ENCODE data around the gene PES1.
"Not testable (repeated sequence)": the region's sequence is repeated elsewhere in the genome, so short reads cannot be mapped to it uniquely, and the experiment has no call there.

The PES1 gene

GRCh38 chr22:30546616-30547015 is 45.1 kb downstream of the PES1 start, which contains the start of gene SEC14L6:
Gene SEC14L6, minus strand, starts transcription at chr22:30546741. Its CDS starts 59 bp downstream, at chr22:30546682.
- no peak for DNase-seq

- DNase-seq: no peak
These were observed 48.9 kb downstream of the PES1 start for GRCh38 chr22:30542811-30543188.

GRCh38 chr22:30541961-30542810 is 49.5 kb downstream of the PES1 start:
- no peak for DNase-seq

GRCh38 chr22:30541511-30541910 is 50.2 kb downstream of the PES1 start:
- DNase-seq: not testable (repeated sequence)

GRCh38 chr22:30539368-30539767 is 52.3 kb downstream of the PES1 start:
- no peak for DNase-seq

GRCh38 chr22:30538280-30538679 is 53.4 kb downstream of the PES1 start:
- DNase-seq: no peak

GRCh38 chr22:30537083-30537731 is 54.5 kb downstream of the PES1 start:
- no peak for DNase-seq

- DNase-seq: no peak
These were observed 56.5 kb downstream of the PES1 start for GRCh38 chr22:30535182-30535581.

GRCh38 chr22:30531651-30532608 is 59.8 kb downstream of the PES1 start:
- no peak for DNase-seq

- no peak for DNase-seq
These were observed 65.1 kb downstream of the PES1 start for GRCh38 chr22:30526656-30527055.

Measured in NCI-H446 treated with DMSO at 0.1 percent for 48 hours (cell line).